ENCODE results near the gene CCDC17.

CCDC17 gene

DNA sequence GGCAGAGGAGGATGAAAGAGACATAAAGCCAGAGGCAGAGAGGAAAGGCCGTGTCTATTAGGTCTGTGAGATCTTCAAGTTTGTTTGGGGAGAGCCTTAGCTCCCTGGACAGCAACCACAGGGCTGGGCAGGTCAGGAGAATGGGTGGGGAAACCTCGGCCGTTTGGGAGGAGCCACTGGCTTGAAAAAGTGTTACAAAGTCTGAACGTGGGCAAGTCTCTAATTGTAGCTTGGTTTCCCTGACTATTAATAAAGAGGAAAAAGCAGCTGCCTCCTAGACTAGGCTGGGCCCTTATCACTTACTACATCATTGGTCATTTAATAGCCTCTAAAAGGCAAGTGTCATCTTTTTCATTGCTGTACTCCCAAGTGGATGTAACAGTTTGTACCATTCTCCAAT is at the start of gene CCDC17:
TSS of gene CCDC17 (minus strand) at position 83 of the 400 bp plus-strand sequence. CDS start 145 bp downstream, outside the sequence.
- DNase-seq, result no peak

DNA sequence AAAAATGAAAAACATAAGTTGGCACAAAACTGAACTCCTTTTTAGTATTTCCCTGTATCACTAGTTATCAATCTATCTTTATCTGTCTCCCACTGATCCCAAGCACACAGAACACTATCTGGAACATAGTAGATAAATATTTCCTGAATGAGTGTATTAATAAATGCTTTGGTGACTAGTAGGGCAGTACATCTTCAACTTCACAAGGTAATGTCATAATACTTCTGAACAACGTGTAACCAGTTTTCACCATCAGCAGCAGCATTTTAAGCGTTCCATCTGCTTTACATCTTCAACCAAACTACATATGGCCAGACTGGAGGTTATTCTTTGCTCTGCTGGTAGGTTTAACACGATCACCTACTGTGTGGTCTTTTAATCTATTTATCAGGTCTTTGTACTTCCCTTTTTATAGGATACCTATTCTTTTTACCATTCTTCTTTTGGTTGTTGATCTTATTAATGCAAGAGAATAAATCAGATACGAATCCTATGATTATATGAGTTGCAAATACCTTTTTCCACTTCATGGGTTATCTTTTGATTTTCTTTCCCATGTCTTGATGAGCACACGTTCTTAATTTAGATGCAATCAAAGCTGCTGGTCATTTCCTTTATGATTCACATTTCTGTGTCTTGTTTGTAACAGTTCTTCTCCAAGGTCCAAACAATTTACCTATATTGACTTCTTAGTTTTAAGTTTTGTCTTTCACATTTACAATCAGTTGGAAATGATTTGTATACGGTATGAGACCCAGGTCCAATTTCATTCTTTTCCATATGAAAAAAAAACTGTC is 46.2 kb upstream of the CCDC17 start:
- DNase-seq, result no peak

DNA sequence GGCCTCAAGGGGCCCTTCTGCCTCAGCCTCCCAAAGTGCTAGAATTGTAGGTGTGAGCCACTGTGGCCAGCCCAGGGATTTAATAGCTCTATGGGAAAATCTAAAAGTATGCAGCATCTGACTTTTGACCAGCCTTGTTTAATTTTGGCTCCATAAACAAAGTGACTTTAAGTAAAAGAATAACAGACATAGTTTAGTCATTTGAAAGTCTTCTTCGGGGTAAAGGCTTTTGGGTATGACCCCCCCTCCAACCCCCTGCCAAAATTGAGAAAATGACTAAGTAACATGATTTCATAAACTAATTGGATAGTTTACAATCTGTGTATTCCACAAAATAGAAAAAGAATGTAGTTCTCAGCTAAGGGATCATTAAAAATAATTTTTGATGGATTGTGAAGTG is 45.5 kb upstream of the CCDC17 start:
- no peak for DNase-seq

DNA sequence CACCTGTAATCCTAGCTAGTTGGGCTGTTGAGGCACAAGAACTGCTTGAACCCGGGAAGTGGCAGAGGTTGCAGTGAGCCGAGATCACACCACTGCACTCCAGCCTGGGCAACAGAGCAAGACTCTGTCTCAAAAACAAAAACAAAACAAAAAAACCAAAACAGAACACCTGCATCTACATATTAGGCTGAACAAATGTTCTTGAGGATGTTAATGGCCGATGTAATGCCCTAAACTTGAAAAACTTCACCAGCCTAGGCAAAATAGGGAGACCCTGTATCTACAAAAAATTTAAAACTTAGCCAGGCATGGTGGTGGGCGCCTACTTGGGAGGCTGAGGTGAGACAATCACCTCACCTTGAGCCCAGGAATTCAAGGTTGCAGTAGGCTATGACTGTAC is 44.7 kb upstream of the CCDC17 start:
- no peak for DNase-seq

DNA sequence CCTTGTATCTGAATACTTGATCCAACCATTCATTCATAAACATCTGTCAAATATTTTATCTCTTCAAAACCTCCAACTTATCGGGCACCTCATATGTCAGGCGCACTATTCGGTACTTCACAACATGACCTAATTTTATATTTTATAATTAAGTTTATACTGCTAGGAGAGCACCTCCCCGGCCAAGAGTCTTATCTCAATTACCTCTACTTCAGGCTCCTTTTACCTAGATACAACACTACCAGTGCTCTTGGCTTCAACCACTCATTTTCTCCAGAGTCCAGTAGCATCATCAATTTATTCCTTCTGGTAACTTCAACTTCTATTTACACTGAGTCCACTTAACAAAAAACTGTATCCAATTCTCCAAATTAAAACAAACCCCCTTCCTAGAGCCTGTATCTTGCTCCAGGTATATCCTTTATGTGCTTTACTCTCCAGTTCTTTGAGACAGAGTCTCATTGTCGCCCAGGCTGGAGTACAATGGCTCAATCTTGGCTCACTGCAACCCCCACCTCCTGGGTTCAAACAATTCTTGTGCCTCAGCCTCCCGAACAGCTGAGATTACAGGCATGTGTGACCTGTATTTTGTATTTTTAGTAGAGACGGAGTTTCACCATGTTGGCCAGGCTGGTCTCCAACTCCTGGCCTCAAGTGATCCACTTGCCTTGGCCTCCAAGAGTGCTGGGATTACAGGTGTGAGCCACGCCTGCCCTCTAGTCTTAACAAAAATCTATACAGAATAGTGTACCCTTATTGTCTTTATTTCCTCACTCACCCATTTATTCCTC is 43.7 kb upstream of the CCDC17 start:
- DNase-seq, result no peak

DNA sequence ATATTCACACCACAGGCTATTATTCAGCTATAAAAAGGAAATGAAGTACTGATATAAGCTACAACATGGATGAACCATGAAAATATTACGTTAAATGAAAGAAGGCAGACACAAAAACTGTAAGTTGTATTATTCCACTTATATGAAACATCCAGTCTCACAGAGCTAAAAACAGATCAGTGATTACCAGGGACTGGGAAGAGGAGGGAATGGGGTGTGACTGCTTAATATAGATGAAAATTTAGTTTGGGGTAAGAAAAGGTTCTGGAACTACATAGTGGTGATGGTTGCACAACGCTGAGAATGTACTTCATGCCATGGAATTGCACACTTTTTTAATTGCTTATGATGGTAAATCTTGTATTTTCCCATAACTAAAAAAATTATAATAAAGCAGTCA is 43.0 kb upstream of the CCDC17 start:
- DNase-seq, result no peak

DNA sequence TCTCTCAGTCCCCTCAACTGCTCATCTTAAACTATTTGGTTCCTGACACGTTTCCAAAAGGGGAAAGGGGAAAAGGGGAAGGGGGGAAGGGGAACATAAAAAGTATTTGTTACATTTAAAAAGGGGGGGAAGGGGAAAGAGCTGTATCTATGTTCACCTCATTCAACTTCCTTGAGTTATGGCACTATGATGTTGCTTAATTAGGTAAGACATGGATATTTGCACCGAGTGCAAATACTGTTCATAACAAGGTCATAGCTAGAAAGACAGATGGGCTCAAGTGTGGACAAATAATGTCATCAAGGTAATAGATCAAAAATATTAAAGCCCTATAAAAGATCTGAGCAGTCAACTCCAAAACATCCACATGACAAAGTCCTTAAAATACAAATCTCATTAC is 36.5 kb upstream of the CCDC17 start:
- DNase-seq, result no peak

DNA sequence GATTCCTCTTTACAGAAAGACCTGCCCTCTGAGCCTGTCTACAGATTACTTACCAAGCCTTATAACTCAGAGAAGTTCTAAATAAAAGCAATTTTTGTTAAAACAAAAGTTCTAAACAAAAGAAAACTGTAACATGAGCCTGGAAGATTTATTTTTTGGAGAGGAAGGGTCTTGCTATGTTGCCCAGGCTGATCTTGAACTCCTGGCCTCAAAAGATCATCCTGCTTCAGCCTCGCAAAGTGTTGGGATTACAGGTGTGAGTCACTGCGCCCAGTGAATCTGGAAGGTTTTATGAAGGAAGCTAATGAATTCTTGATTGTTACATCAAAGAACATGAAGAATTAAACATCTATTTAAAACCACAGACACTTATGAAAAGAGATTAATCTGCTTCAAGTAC is 35.4 kb upstream of the CCDC17 start:
- DNase-seq, result no peak

DNA sequence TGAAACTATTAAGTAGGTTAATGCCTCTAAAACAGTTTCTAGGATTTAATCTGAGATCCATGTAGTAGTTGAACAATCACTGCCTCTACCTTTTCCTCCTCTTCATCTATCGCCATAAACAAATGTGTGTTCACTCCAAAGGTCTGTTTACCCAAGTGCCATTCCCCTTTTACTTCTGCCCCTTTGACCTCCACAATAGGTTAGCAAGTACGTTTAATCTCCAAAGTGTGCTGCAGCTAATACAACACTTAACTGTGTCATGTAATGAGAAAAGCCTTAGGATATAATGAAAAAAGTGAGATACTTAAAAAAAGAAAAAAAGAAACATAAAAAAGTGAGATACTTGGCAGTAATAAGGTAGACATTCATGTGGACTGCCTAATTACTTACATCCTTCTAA is 34.3 kb upstream of the CCDC17 start:
- DNase-seq, result no peak

DNA sequence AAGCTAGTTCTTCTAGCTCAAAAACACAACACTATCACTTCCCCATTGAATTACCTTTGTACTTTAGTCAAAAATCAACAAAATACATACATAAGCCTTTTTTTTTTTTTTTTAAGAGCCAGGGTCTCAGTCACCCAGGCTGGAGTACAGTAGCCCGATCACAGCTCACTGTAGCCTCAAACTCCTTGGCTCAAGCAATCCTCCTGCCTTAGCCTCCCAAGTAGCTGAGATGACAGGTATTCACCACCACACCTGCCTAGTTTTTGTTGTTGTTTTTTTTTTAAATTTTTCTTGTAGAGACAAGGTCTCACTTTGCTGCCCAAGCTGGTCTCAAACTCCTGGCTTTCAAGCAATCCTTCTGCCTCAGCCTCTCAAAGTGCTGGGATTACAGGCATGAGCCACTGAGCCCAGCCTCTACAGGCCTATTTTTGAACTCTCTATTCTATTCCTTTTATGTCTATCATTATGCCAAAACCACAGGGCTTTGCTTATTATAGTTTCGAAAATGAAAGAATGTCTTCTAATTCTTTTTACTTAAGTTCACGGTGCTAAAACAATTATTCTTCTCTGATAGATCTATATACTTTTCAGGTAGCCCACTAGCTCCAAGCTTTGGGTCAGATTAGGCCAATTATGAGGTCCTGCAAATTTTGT is 32.8 kb upstream of the CCDC17 start:
- no peak for DNase-seq

DNA sequence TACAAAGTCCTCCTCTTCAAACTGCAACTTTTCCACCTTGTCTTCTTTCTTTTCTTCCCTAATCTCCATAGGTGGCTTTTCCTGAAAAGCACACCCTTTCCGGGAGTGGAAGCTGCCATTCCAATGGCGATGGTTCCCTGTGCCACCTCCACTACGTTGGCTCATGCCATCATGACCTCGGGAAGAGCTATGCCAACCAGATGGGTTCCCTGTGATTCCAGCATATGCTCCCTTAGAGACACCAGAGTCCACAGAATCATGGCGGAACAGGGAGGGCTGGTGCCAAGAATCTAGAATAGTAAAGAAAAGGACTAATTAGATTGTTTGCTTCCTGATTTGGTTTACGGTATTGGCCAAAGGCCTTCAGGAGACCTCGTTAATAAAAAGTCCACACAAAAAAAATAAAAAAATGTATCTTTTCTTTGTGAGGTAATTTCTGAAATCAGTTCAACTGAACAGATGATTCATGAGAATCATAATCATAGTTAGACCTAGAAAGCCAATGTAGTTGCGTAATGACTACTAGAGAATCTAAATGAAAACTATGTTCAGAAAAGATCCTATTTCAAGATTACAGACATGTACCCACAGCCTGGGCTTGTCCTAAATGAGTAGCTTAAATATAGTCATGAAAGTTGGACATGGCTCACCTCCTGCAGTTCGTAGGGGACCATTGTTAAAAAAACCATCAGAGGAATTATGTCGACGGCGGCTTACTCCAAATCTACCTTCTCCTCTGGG is 30.9 kb upstream of the CCDC17 start:
- DNase-seq, result no peak

DNA sequence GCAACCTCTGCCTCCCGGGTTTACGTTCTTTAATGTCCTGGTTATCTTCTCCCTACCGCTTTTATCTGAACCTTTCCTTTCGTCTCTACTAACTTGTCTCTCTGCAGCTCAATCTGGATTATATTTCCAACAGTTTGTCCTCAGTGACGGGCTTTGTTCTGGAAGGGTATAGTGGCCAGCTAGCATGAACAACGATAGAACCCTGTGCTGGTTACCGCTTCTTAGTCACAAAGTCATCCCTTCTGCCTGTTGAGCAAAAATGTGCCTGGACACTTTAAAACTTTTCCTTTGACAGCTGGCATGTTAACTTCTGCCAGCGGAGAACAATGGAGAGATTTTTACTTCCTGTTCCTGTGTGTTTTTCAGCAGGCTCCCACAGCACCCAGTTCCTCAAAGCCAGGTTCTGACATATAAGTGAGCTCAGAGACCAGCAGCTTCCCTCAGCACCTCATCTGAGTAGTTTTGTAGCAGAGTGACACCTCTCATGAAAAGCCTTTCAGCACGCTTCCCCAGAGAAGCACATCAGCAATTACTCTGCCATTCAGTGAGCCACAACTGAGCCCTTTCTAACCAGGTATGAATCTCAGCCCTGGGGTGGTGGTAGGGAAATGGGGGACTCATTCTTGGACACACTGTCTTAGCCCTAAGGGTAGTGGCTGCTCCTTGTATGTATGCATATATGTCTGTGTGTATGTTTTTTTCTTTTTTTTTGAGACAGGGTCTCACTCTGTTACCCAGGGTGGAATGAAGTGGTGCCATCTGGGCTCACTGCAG is 23.6 kb upstream of the CCDC17 start:
- DNase-seq, result no peak

DNA sequence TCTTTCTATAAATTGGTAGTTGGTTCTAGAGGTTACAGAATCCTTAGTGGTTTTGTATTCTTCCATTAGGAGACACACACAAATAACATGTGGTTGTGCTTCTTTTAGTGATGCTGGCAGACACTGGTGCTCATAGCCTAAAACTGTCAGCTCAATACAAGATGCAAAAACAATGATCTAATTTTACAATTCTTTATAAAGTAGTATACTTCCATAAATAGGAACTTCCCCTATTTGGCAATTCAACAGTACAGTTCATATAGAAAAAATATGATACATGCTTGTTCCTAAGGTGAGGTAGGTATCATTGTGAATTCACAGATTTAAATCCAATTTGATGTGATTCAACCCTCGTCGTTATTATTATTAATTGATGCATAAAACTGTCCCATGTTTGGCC is 20.8 kb upstream of the CCDC17 start:
- no peak for DNase-seq

DNA sequence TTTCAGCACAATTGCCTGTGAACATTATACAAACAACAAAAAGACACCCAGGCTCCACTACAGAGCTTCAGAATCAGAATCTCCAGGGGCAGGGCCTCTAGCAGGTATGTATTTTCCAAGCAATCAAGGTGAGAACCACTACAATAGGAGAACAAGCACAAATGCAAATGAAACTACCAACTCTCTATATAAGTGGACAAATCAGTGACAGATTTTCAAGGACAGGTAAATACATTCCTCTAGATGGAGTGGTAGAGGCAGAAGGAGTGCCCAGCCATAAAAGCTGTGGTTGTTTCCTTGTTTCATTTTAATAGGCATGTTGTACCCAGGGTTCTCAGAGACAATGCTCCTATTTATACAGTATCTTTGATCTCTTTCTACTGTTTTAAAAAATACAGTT is 20.1 kb upstream of the CCDC17 start:
- no peak for DNase-seq

DNA sequence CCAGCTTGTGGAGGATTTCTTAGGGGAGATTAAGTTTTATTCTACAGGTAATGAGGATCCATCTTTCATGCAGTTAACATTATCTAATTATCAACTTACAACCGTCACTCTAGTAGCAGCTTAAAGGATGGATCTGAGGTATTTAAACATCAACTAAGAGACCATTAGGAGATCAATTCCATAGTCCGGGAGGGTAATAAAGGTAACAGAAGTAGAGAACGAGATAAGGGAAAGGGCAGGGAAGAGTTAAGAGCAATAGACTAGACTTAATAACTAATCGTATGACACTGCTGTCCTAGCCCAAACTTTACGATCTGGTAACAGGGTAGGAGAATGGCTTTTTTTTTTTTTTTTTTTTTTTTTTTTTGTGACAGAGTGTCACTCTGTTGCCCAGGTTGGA is 19.5 kb upstream of the CCDC17 start:
- no peak for DNase-seq

DNA sequence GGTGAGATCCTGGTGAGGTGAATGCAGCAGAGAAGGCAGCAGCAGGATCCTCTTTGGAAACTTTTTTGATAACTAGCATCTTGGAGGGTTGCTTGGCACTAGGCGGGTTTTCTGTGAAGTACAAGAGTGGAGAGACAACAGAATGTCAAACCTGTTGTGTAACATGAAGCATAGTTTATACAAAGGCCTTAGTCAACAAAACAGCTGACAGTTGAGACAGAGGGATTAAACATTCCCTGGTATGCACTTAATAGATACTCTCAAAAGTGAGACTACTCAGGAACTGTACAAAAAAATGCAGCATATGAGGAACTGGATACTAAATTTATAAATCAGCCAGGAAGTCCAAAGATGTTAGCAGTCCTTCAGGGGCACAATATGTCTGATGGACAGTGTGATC is 16.4 kb upstream of the CCDC17 start:
- no peak for DNase-seq

DNA sequence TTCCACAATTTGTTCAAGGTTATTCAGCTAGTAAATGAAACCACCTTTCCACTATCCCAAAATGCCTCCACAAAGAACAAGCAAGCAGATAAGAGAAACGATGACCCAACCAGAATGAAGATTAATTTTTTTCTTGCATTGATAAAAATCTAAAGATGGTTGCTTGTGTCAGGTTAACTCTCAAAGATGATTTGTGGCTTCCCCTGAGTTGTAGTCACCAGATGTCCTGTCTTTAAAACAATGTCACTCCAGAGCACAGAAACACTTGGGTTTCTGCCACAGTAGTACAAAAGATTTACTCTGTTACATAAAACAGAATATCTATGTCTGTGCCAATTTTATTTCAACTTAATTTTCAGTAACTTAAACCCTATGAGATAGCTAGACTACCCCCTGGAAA is 11.4 kb upstream of the CCDC17 start:
- DNase-seq, result no peak

DNA sequence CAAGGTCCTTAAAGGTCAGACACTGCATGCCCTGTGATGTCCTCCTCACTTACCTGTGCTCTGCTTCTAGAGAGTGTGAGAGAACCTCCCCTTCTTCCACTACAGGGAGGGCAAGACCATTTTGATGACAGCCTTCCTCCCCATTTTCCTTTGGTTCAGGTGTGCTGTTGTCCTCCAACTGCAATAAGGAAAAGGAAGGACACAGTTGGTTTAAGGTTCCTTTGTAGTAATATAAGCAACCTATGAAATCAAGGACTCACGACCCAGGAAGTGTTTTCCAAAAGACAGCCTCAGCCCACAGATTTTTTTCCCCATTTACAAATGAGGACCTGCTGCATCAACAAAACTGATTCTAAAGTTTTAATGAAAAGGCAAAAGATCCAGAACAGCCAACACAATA is 6.6 kb upstream of the CCDC17 start:
- no peak for DNase-seq

DNA sequence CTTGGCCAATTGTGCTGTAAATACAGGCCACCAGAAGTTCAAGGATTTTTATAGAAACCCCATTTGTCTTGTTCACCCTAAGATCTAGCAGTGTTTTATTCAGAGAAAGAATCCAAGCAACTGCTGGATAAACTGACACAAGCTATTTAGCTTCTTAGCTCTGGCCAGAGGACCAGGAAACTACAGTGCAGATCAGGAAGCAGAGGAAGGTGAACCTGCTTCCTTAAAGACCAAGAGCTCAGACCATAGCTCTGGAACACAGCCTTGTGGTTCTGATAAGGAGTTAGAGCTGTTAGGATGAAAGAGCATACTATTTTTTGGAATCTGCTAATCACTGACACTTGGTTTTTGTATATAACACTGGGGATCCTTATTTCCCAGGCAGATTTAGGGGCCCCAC is 5.2 kb upstream of the CCDC17 start:
- no peak for DNase-seq

DNA sequence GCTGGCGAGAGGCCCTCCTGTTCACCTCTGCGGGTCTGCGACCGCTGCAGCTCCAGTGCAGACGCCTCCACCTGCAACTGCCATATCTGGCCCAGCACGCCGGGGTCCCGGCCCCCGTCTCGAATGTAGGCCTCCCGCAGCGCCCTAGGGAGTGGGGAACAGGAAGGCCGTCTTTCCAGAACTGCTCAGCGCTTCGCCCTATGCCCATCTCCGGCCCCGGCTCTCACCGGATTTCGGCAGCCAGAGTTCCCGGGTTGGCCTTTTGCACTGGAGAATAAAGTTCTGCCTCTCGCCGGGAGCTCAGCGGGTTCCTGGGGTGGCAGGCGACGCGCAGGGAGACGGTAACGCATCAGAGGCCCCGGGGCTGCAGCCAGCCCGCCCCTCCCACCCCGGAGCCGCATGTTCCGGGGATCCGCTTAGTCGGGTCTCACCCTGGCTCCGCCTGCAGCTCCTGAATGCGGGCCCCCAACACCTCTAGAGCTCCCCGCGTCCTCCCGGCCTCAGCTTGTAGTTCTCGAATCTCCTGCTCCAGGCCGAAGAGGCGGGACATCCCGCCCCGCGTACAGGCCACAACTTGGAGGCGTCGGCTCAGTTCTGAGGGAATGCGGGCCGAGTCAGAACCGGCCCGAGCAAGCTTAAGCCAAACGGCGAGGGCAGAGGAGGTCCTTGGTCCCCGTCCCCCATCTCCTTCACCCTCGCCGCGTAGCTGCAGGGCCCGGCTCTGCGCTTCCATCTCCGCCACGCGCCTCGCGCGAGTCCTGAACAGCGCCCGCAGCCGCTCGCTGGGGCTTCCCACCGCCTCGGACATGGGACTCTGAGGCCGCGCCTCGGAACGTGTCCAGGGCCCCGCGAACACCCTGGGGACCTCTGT is 1.1 kb downstream of the CCDC17 start:
- DNase-seq, result peak; percentile 44

DNA sequence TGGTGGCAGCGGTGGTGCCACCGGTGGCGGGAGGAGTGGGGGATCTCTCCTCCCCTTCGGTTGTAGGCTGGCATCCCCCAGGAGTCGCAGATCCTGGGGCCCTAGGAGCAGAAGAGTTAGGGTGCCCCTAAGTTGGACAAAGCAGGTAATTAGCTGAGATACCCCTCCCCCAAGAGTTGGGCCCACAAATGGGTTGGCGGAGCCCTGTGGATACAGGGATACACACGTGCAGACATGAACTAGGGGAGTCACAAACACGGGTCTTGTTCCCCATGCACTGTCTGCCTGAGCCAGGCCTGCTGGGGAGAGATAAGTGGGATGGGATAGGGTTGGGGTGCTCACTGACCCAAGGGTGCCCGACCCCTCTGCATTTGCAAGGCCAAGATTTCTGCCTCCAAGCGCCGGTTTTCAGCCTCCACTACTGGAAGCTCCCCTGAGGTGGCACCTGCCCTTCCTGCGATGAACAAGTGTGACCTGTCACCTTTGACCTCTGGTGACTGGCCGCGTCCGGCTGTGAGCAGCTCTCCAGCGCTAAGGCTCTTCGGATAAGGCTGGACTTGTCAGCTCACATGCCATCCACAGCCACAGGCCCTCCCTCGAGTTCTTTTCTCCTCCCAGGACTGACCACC is 1.8 kb downstream of the CCDC17 start:
- DNase-seq, result no peak
